ENCODE data around the gene TAMALIN.

Gene TAMALIN

GRCh38 chr12:52014567-52015530 is 8.1 kb downstream of the TAMALIN start:
- peak overlapping the region; percentile 56; the same call in 1 of the 2 replicates for H3K9ac ChIP-seq (ENCODE audit: low read depth, low read length)
- H3K36me3 ChIP-seq (ENCODE audit: insufficient read depth, low read length), result peaks cover 3% of the 10 kb centered on the region; the same call in 1 of the 2 replicates
- 13% methylated on average over 93 of the region's 93 CpGs for WGBS
- H3K9me3 ChIP-seq (ENCODE audit: insufficient read depth, low read depth, low read length), result no peaks in the 10 kb centered on the region
- H3K4me1 ChIP-seq (ENCODE audit: insufficient read depth, low read length), result peaks cover 11% of the 10 kb centered on the region
- no peak overlapping the region for H3K27ac ChIP-seq (ENCODE audit: low read depth, low read length)
- H3K4me3 ChIP-seq (ENCODE audit: low read length), result peak overlapping the region; percentile 44
- H3K27me3 ChIP-seq (ENCODE audit: insufficient read depth, low read length), result peaks cover 42% of the 10 kb centered on the region

DNA sequence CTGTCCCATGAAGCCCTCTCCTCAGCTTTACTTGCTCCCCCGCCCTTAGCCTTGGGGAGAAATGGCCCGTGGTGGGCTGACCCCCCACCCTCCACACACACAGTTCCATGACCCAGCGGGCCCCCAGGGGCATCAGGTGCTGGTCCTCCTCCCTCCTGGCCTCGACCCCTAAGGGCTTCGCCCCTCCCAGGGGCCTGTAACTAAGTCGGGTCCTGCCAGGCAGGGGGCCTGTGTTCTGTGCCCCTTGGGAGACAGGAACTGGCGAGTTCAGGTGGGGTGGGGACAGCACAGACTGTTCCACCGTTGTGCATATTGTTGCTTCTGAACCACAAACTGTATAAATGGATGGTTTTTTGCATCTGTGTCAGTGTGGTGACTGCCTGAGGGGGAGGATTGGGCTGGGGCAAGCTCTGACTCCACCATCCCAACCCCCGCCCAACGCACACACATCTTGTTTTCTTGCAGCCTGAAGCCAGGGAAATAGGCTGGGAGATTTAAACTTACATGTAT is 8.8 kb downstream of the TAMALIN start:
- no peak overlapping the region; the same call in 1 of the 2 replicates for H3K4me3 ChIP-seq (ENCODE audit: low read length)
- H3K27me3 ChIP-seq (ENCODE audit: insufficient read depth, low read length), result peaks cover 42% of the 10 kb centered on the region
- peaks cover 3% of the 10 kb centered on the region; the same call in 1 of the 2 replicates for H3K36me3 ChIP-seq (ENCODE audit: insufficient read depth, low read length)
- no peak overlapping the region for H3K27ac ChIP-seq (ENCODE audit: low read depth, low read length)
- no peak overlapping the region for H3K9ac ChIP-seq (ENCODE audit: low read depth, low read length)
- H3K9me3 ChIP-seq (ENCODE audit: insufficient read depth, low read depth, low read length), result no peaks in the 10 kb centered on the region
- peaks cover 9% of the 10 kb centered on the region for H3K4me1 ChIP-seq (ENCODE audit: insufficient read depth, low read length)
- 78% methylated on average over 10 of the region's 10 CpGs for WGBS

DNA sequence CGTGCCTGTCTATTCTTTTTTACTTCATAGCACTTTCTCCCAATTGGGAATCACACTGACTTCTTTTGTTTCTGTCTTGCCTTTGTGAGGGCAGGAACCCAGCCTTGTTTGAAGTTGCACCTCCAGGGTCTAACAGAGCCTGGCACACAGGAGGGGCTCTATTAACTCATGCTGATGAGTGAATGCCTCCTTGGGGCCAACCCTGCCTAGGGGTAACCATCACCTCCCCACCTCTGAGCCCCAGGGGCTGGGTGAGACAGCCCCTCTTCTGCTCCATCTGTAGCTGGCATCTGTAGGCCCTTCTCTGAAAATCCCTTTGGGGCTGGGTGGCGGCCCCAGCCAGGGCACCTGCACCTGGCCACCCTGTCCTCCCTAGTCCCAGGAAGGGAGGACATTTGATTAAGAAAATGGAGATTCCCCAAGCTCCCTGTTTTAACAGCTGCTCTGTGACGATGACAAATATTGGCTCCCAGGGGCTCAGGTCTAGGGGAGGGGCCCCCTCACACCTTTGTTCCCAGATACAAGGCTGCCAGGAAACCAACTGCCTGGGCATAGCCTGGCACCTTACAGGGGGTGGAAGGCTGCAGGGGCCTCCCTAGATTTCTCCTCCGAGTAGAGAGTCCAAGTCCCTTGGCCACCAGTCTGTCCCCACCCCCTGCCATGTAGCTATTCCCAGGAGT is 11.8 kb downstream of the TAMALIN start:
- Histone ChIP-seq H3K4me3 (ENCODE audit: low read length) (no peak overlapping the region), H3K4me1 (ENCODE audit: insufficient read depth, low read length) (peaks cover 4% of the 10 kb centered on the region; the same call in 1 of the 2 replicates), H3K27me3 (ENCODE audit: insufficient read depth, low read length) (peaks cover 65% of the 10 kb centered on the region), H3K36me3 (ENCODE audit: insufficient read depth, low read length) (no peaks in the 10 kb centered on the region), H3K9me3 (ENCODE audit: insufficient read depth, low read depth, low read length) (no peaks in the 10 kb centered on the region), H3K9ac (ENCODE audit: low read depth, low read length) (no peak overlapping the region), H3K27ac (ENCODE audit: low read depth, low read length) (no peak overlapping the region)
- WGBS, result 75% methylated on average over 4 of the region's 4 CpGs

DNA sequence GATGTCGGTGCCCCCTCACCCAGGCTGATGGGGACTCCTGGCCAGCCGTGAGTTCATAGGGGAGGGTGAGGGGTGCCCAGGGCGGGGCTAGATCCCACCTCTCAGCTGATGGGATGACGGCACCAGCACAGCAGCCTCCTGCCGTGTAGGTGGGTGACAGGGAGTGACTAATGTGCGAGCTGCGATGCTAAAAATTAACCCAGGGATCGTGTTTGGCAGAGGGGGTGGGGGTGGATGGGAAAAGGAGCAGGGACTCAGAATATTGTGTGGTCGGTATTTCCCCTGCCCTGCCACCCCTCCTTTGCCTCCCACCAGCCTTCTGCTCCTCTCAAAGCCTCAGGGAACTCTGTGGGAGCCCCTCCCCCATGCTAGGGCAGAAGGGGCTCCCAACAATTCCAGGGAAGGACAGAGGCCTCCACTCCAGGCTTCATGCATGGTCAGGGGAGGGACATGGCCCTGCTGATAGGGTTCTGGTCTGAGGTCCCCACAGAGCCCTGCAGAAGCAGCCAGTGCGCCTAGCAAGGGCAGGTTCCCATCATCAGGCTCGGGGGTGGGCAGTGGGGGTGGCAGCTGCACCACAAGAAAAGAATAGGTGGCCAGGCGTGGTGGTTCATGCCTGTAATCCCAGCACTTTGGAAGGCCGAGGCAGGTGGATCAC is 12.5 kb downstream of the TAMALIN start:
- Histone ChIP-seq H3K36me3 (ENCODE audit: insufficient read depth, low read length) (no peaks in the 10 kb centered on the region), H3K9me3 (ENCODE audit: insufficient read depth, low read depth, low read length) (no peaks in the 10 kb centered on the region), H3K27me3 (ENCODE audit: insufficient read depth, low read length) (peaks cover 64% of the 10 kb centered on the region), H3K9ac (ENCODE audit: low read depth, low read length) (no peak overlapping the region), H3K4me3 (ENCODE audit: low read length) (no peak overlapping the region), H3K27ac (ENCODE audit: low read depth, low read length) (no peak overlapping the region), H3K4me1 (ENCODE audit: insufficient read depth, low read length) (peaks cover 4% of the 10 kb centered on the region; the same call in 1 of the 2 replicates)
- 79% methylated on average over 13 of the region's 13 CpGs for WGBS

DNA sequence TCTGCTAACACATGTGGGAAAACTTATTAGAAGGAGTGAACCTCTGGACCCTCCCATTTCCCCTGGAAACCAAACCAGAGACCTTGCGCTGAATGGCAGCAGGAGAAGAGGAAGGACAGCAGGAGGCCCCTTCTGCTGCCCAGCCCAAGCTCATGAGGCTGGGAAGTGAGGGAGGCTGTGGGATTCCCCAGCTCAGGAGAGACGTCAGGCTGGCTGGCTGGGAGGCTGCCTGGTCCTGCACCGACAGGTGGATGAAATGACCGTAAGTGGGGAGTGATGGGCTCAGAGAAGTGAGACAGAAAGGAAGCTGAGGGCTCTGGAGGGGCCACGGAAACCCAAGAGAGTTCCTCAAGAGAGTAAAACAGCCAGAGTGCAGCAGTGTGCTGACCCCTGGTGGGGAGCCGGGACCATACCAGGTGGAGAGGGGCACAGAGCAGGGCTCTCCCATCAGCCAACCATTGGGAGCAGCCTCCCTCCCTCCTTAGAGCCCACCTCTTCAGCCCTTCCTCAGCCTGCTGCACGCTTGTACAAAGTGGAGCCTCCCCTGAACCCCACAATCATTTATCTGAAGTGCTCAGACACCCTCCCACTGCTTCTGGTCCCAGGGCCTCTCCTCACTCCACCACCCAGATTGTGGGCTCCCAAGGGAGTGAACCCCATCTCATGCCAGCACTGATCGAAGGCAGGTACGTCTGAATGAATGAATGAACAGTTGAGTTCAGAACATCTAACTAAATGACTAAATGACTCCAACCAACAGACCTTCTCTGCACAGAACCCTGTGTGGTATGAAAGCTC is 14.0 kb downstream of the TAMALIN start:
- Histone ChIP-seq H3K27me3 (ENCODE audit: insufficient read depth, low read length) (peaks cover 58% of the 10 kb centered on the region), H3K4me3 (ENCODE audit: low read length) (peak overlapping the region; percentile 21; the same call in 1 of the 2 replicates), H3K9ac (ENCODE audit: low read depth, low read length) (no peak overlapping the region), H3K36me3 (ENCODE audit: insufficient read depth, low read length) (no peaks in the 10 kb centered on the region), H3K27ac (ENCODE audit: low read depth, low read length) (no peak overlapping the region), H3K4me1 (ENCODE audit: insufficient read depth, low read length) (peaks cover 4% of the 10 kb centered on the region; the same call in 1 of the 2 replicates), H3K9me3 (ENCODE audit: insufficient read depth, low read depth, low read length) (no peaks in the 10 kb centered on the region)
- WGBS, result 29% methylated on average over 9 of the region's 9 CpGs

DNA sequence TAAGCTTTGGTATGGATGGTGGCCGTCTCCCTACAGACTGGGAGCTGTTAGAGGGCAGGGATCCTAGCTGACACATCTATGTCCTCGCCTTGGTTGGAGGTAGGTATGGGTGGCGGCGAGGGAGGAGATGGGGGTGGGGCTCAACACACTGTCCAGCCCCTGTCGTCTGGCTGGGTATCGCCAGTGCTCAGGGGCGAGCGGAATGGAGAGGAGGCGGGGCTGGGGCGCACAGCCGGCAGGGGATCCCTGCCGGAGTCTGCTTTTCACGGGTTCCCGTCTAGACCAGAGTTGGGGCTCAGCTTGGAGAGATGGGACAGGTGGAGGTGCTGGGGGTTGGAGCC is 16.1 kb downstream of the TAMALIN start:
- Histone ChIP-seq H3K36me3 (ENCODE audit: insufficient read depth, low read length) (no peaks in the 10 kb centered on the region), H3K9me3 (ENCODE audit: insufficient read depth, low read depth, low read length) (no peaks in the 10 kb centered on the region), H3K27me3 (ENCODE audit: insufficient read depth, low read length) (peaks cover 41% of the 10 kb centered on the region), H3K4me1 (ENCODE audit: insufficient read depth, low read length) (peaks cover 4% of the 10 kb centered on the region; the same call in 1 of the 2 replicates), H3K4me3 (ENCODE audit: low read length) (peak overlapping the region; percentile 59), H3K27ac (ENCODE audit: low read depth, low read length) (no peak overlapping the region), H3K9ac (ENCODE audit: low read depth, low read length) (no peak overlapping the region)
- 9% methylated on average over 14 of the region's 14 CpGs for WGBS

GRCh38 chr12:52023182-52023975 is 16.6 kb downstream of the TAMALIN start:
- H3K27me3 ChIP-seq (ENCODE audit: insufficient read depth, low read length), result peaks cover 41% of the 10 kb centered on the region
- peak overlapping the region; percentile 59 for H3K4me3 ChIP-seq (ENCODE audit: low read length)
- no peaks in the 10 kb centered on the region for H3K9me3 ChIP-seq (ENCODE audit: insufficient read depth, low read depth, low read length)
- no peak overlapping the region for H3K27ac ChIP-seq (ENCODE audit: low read depth, low read length)
- under 1% methylated on average over 70 of the region's 70 CpGs for WGBS
- no peak overlapping the region for H3K9ac ChIP-seq (ENCODE audit: low read depth, low read length)
- peaks cover 4% of the 10 kb centered on the region; the same call in 1 of the 2 replicates for H3K4me1 ChIP-seq (ENCODE audit: insufficient read depth, low read length)
- no peaks in the 10 kb centered on the region for H3K36me3 ChIP-seq (ENCODE audit: insufficient read depth, low read length)

DNA sequence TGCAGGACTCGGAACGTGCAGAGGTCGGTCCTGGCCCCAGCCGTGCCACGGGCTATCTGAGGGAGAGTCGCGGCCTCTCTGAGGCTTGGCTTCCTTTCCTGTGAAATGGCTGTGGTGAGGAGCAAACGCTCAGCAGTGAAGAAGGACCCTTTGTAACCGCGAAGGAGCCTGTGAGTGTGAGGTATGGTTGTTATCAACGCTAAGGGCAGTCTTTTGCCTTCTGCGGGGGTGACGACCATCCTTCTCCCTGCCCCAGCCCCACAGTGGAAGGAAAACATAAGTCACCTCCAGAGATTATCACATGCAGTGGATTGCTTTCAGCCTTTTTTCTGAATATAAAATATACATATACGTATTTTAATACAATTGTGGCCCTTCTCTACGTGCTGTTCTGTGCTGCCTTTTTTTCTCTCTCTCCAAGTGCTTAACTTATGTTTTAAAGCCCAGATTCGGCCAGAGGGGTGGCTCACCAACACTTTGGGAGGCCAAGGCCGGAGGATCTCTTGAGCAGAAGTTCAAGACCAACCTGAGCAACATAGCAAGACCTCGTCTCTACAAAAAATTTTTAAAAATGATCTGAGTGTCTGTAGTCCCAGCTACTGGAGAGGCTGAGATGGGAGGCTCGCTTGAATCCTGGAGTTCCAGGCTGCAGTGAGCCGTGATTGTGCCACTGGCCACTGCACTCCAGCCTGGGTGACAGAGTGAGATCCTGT is 17.4 kb downstream of the TAMALIN start:
- Histone ChIP-seq H3K27ac (ENCODE audit: low read depth, low read length) (no peak overlapping the region), H3K36me3 (ENCODE audit: insufficient read depth, low read length) (no peaks in the 10 kb centered on the region), H3K4me3 (ENCODE audit: low read length) (peak overlapping the region; percentile 59; the same call in 1 of the 2 replicates)

GRCh38 chr12:52024845-52025230 is 18.1 kb downstream of the TAMALIN start:
- no peaks in the 10 kb centered on the region for H3K36me3 ChIP-seq (ENCODE audit: insufficient read depth, low read length)
- H3K4me3 ChIP-seq (ENCODE audit: low read length), result no peak overlapping the region
- no peak overlapping the region for H3K27ac ChIP-seq (ENCODE audit: low read depth, low read length)
- 90% methylated on average over 15 of the region's 15 CpGs for WGBS
- peaks cover 38% of the 10 kb centered on the region for H3K27me3 ChIP-seq (ENCODE audit: insufficient read depth, low read length)
- H3K9ac ChIP-seq (ENCODE audit: low read depth, low read length), result no peak overlapping the region
- peaks cover 10% of the 10 kb centered on the region for H3K4me1 ChIP-seq (ENCODE audit: insufficient read depth, low read length)
- no peaks in the 10 kb centered on the region for H3K9me3 ChIP-seq (ENCODE audit: insufficient read depth, low read depth, low read length)

More for the DNA sequence above, 17.4 kb downstream of the TAMALIN start:
- peaks cover 5% of the 10 kb centered on the region; the same call in 1 of the 2 replicates for H3K4me1 ChIP-seq (ENCODE audit: insufficient read depth, low read length)
- WGBS, result 37% methylated on average over 20 of the region's 20 CpGs
- H3K9ac ChIP-seq (ENCODE audit: low read depth, low read length), result no peak overlapping the region
- H3K27me3 ChIP-seq (ENCODE audit: insufficient read depth, low read length), result peaks cover 41% of the 10 kb centered on the region
- no peaks in the 10 kb centered on the region for H3K9me3 ChIP-seq (ENCODE audit: insufficient read depth, low read depth, low read length)

Measured in HUES64 (cell line).